Osteoblast (primary cell): ENCODE data around the gene ATP6V0E2. TPM values are rescaled to one million over a fixed set of nuclear protein-coding genes. Genes with fewer than 3 reads are reported as not detected.
A peak's percentile ranks its signal among the peaks of the same experiment; 100 is the strongest.

ENCODE experiments used
- DNase-seq: peaks from one replicate; pipeline ENCODE4 v3.0.0; 2011; ENCODE audit warnings: low spot score, mixed read lengths; ENCODE audit not compliant: insufficient read length; ENCODE audit errors: missing footprints
- H2AFZ ChIP-seq: 2 replicates; pipeline ENCODE4 v1.6.0; 2011; ENCODE audit warnings: mild to moderate bottlenecking, low read length
- H3K27ac ChIP-seq: 2 replicates; pipeline ENCODE4 v1.5.1; 2011; ENCODE audit warnings: mild to moderate bottlenecking, low read depth, low read length, moderate library complexity
- H3K27me3 ChIP-seq: 2 replicates; pipeline ENCODE4 v1.6.0; 2012; ENCODE audit warnings: mild to moderate bottlenecking, control low read depth, inconsistent platforms, low read length, moderate library complexity; ENCODE audit not compliant: insufficient read depth
- H3K36me3 ChIP-seq: 2 replicates; pipeline ENCODE4 v1.5.1; 2011; ENCODE audit warnings: mild to moderate bottlenecking, low read length, control low read depth, moderate library complexity; ENCODE audit not compliant: insufficient read depth
- H3K4me1 ChIP-seq: 2 replicates; pipeline ENCODE4 v1.5.1; 2011; ENCODE audit warnings: mild to moderate bottlenecking, low read length, control low read depth, moderate library complexity; ENCODE audit not compliant: insufficient read depth
- H3K4me2 ChIP-seq: 2 replicates; pipeline ENCODE4 v1.6.0; 2011; ENCODE audit warnings: mild to moderate bottlenecking, low read length; ENCODE audit not compliant: insufficient read depth
- H3K4me3 ChIP-seq: fragments of 200-600 bp; sonication (generic); 3 replicates; pipeline ENCODE4 v1.5.1; 2012; ENCODE audit warnings: mild to moderate bottlenecking, low read length, inconsistent platforms; ENCODE audit not compliant: insufficient read depth
- H3K79me2 ChIP-seq: 2 replicates; pipeline ENCODE4 v1.6.0; 2012; ENCODE audit warnings: mild to moderate bottlenecking, low read length, control low read depth, inconsistent platforms; ENCODE audit not compliant: insufficient read depth
- H3K9me3 ChIP-seq: 2 replicates; pipeline ENCODE4 v1.5.1; 2011; ENCODE audit warnings: low read depth, low read length, control low read depth
- H4K20me1 ChIP-seq: 2 replicates; pipeline ENCODE4 v1.6.0; 2012; ENCODE audit warnings: mild to moderate bottlenecking, low read length, control low read depth; ENCODE audit not compliant: insufficient read depth
- CTCF ChIP-seq: IDR thresholded peaks from 2 replicates; pipeline ENCODE4 v1.5.1; 2011; ENCODE audit warnings: mild to moderate bottlenecking, low read depth, low read length, moderate library complexity; ENCODE audit errors: extremely low read depth
- total RNA-seq: library from RNA; depleted of rRNA; stranded (reverse); fragments of >200 nt; gene quantifications from 2 replicates; pipeline ENCODE4 v1.2.3, GENCODE V29; 2012

ATP6V0E2 gene
- total RNA-seq, 1 donor: 27.9 TPM

GRCh38 chr7:149856583-149856982 is 17.2 kb upstream of the ATP6V0E2 start:
- Histone ChIP-seq H3K27me3 (no peaks in the 10 kb centered on the region), H2AFZ (no peak overlapping the region), H4K20me1 (no peaks in the 10 kb centered on the region), H3K27ac (no peak overlapping the region), H3K4me3 (no peak overlapping the region), H3K4me2 (no peak overlapping the region), H3K79me2 (no peaks in the 10 kb centered on the region), H3K36me3 (peaks cover 6% of the 10 kb centered on the region), H3K9me3 (no peaks in the 10 kb centered on the region), H3K4me1 (peaks cover 10% of the 10 kb centered on the region)
- DNase-seq: no peak
- no peak for TF ChIP-seq CTCF

- Histone ChIP-seq H2AFZ (no peak overlapping the region), H3K4me1 (peaks cover 10% of the 10 kb centered on the region), H3K36me3 (peaks cover 6% of the 10 kb centered on the region), H3K4me3 (no peak overlapping the region), H3K4me2 (no peak overlapping the region), H4K20me1 (no peaks in the 10 kb centered on the region), H3K79me2 (no peaks in the 10 kb centered on the region), H3K27me3 (no peaks in the 10 kb centered on the region), H3K9me3 (no peaks in the 10 kb centered on the region), H3K27ac (no peak overlapping the region)
- DNase-seq: peak; percentile 71
- TF ChIP-seq CTCF: no peak
These were observed 14.4 kb upstream of the ATP6V0E2 start for GRCh38 chr7:149859369-149859768.

- no peaks in the 10 kb centered on the region for H3K79me2 ChIP-seq
- no peaks in the 10 kb centered on the region for H4K20me1 ChIP-seq
- no peaks in the 10 kb centered on the region for H3K9me3 ChIP-seq
- peaks cover 6% of the 10 kb centered on the region for H3K36me3 ChIP-seq
- peaks cover 9% of the 10 kb centered on the region for H3K4me1 ChIP-seq
- no peak overlapping the region for H3K4me3 ChIP-seq
- DNase-seq: peak; percentile 77
- no peak for TF ChIP-seq CTCF
- no peak overlapping the region for H2AFZ ChIP-seq
- no peak overlapping the region for H3K4me2 ChIP-seq
- no peak overlapping the region for H3K27ac ChIP-seq
- no peaks in the 10 kb centered on the region for H3K27me3 ChIP-seq
These were observed 13.9 kb upstream of the ATP6V0E2 start for GRCh38 chr7:149859876-149860275.

GRCh38 chr7:149860821-149861727 is 12.7 kb upstream of the ATP6V0E2 start:
- no peak overlapping the region for H3K4me2 ChIP-seq

More at GRCh38 chr7:149860821-149861727, 12.7 kb upstream of the ATP6V0E2 start:
- Histone ChIP-seq H3K79me2 (no peaks in the 10 kb centered on the region), H4K20me1 (no peaks in the 10 kb centered on the region), H2AFZ (no peak overlapping the region), H3K4me3 (no peak overlapping the region), H3K4me1 (no peaks in the 10 kb centered on the region), H3K9me3 (no peaks in the 10 kb centered on the region), H3K36me3 (peaks cover 6% of the 10 kb centered on the region), H3K27me3 (no peaks in the 10 kb centered on the region), H3K27ac (no peak overlapping the region)
- no peak for DNase-seq
- peak; percentile 14 for TF ChIP-seq CTCF
